NOMO-1 treated with dmso at 0.1 percent for 144 hours (cell line): Measurements from ENCODE around the gene NSUN7.
A peak's percentile ranks its signal among the peaks of the same experiment; 100 is the strongest.

Experiments used
- DNase-seq: peaks from one replicate; lab custom pipeline; 2025; ENCODE audit not compliant: unreplicated experiment; lab: John Stamatoyannopoulos, UW

The NSUN7 gene

DNA sequence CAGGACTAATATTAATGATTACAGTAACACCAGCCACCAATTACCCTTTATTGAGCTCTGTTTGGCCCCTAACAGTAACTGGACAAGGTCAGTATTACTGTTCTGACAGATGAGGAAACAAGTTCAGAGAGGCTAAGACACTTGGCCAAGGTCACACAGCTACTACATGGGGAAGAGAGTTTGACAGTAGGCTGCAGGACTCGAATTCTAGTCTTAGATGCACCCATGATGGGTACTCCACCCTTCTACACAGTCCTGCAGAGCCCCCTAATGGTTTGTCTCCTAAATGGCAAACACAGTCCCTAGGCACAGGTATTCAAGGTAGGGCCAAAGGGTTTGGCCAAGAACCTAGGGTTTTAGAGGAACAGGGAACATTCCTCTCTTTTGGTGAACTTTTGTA is 93.9 kb downstream of the NSUN7 start:
- DNase-seq: peak; percentile 17

DNA sequence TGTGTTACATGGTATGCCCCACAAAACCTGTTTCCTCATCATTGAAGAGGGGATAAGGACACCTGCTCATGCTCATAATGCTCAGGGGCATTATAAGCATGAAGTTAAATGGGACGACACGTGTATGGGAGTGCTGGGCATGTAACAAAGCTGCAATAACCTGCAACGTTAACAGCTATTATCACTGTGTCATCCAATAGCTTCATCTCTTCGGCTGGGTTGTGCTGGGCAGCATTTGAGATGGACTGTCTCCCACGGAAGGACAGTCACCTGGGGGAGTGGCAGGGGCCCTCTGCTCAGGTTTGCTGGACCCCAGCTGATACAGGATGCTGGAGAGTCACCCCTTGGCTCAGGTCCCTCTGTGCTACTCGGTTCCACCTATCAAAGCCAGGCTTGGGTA is 94.5 kb downstream of the NSUN7 start:
- no peak for DNase-seq

DNA sequence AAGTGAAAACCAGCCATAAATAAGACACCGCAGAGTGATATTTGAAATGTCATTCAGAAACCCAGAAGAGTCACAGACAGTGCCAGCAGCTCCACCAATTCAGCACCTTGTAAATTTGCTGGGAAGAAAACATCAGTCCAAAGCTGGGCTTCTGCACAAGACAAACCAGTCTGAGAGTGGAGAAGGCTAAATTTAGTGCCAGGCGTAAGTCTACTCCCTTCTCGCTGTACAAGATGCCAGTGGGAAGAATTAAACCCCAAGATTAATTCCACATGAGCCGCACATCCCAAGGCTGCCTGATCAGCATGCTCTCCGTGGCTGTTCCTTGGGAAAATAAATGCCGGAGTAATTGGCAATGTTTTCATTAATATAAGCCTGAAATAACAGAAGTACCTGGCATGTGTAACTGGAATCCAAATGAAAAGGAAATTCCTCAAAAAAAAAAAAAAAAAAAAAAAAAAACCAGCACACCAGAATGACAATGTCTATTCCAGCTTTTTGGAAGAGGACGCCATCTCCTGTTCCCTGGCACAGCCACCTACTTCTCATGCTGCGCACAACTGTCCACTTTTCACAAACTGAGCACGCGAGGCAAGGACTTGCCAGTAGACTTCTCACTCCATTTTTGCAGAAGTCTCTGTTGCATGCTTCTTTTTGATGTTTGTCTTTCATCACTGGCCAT is 95.5 kb downstream of the NSUN7 start:
- DNase-seq: no peak

DNA sequence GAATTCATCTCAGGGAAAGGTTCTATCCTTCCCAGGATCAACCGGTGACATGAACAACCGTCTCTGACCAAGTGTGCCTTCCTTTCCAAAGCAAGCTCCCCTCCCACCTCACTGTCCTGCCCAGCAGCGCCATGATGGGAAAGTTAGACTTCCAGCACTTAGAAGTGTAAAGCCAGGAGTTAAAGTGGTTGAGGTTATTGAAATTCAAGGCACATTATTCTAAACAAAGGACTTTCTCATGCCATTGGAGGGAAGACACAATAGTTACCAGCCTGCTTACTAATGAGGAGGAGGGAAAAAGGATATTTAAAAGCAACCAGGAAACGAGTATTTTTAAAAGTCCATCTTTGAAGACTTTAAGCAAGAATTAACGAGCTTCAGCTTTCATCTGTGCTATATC is 96.8 kb downstream of the NSUN7 start:
- no peak for DNase-seq

DNA sequence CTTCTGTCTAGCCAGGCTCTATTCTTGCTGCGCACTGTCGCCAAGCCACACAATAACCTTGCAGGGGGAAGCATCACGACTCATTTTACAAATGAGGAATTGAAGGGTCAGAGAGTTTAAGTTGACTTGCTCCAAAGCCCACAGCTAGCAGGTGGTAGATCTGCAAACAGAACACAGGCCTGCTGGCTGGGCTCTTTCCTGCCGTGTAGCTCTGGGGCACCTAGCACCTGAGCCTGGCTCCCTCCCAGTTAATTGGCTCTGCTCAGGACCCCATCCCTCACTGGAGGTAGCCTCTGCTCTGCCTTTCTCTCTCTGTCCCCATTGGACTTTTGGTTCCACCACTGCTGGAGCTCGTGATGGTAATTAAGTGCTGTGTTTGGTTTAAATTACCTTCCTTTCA is 98.5 kb downstream of the NSUN7 start:
- DNase-seq: no peak

DNA sequence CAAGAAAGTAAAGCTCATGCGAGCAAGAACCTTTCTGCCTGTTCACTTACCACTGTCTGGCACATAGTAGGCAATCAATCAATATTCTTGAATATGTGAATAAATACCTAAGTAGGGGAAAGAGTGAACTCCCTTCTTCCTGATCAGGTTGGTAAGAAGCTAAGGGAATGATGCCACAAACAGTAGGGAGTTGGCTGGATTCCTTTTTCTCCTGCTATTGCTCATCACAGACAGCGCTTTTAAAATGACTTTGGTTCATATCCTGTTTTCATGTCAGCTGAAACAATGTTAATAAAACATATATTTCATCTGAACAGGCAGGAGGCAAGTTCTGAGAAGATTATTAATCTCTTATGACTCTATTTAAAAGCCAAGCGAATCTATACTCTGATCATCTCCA is 99.2 kb downstream of the NSUN7 start:
- no peak for DNase-seq

DNA sequence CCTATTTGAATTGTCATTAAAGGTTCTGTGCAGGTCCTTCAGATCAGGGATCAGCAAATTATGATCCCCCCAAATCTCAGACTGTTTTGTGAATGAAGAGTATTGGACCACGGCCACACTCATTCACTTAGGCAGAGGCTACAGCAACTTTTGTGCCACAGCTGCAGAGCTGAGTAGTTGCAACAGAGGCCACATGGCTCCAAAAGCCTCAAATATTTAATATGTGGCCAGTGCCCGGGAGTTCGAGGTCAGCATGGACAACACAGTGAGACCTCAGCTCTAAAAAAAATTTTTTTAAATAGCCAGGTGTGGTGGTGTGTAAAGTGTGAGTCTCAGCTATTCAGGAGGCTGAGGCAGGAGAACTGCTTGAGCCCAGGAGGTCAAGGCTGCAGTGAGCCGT is 100.7 kb downstream of the NSUN7 start:
- DNase-seq: no peak

DNA sequence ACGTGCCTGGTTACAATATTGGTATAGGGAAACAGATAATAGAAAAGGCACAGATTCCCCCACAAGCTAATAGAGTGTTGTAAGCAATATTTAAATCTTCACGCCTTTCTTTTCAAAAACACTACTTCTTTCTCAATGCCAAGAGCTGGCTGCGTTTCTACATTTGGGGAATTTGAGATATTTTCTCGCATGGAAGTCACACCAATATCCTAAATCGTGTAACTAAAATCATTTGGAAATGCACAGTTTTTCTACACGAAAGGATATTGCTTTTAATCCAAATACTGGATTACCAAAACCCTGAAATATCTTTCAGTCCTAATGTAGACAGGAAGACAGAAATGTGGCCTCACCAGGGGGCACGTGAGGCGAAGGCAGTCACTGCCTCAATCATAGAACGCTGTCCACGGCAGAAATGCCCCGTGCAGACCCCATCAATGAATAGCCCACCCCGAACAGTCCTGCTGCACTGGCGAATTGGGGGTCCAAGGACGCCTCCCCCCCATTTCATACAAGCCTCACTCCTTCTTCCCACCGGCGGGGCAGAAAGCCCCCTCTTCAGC is 106.6 kb downstream of the NSUN7 start:
- no peak for DNase-seq

DNA sequence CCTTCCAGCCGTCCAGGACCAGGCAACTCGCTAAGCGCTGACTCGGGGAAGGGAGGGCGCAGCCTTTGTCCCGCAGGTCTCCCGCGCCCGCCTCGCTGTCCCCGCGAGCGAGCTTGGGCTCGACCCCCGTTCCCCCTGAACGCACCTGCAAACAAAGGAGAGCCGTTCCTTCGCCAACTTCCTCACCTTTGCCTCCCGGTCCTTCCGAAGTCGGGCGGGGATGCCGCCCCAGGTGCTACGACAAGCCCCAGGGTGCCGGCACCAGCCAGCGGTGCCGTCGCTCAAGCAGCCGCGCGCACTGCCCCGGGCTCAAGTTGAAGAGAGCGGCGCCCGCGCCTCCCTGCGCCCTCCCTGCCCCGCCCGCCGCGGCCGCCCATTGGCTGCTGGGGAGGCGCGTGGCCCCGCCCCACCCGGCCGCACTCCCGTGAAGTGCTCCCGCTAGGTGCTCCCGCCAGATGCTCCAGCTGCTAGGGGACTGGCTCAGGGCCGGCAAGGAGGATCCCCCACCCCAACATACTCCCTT is 107.1 kb downstream of the NSUN7 start:
- DNase-seq: peak; percentile 63

DNA sequence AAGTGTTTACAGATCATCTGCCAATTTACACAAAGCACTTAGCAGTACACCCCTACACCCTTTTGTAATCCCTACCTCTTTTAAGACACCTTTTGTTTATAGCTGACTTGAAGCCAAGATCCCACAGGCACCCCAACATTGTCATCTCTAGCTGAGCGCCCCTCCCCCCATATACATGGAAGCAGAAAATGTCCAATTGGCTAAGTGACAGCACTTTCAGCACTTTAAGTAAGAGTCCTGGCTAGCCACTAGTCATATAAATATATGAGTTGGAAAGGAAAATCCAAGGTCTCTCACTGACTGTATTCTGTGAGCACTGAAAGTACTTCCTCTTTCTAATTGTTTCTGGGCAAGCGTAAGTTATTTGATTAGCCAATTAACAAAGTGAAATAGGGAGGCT is 108.2 kb downstream of the NSUN7 start:
- DNase-seq: peak; percentile 21

DNA sequence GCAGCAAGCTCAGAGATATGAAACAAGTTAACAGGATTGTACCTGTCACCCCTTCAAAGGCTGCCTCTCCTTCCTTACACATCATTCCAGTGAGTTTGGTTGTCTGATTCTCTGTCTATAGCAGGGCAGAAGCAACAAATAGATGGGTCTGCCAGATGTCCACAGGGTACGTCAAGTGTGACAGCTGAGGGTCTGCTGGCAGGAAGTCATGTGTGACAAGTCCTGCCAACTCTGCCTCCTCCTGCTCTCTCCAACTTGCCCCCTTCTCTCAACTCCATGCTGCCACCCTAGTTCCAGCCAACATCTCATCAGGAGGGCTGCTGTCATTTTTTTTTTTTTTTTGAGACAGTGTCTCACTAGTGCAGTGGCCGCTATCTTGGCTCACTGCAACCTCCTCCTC is 109.2 kb downstream of the NSUN7 start:
- DNase-seq: no peak
